HepG2 (cell line): ENCODE measurements around the gene CIAO2B. TPM values are rescaled to one million over a fixed set of nuclear protein-coding genes. Genes with fewer than 3 reads are reported as not detected.

Source experiments
- GABPA ChIP-seq, 2 experiments: IDR thresholded peaks; 2 replicates each; pipeline ENCODE4 v1.6.1; 2011 to 2016; ENCODE audit warnings: low read depth in 2 of 2, low read length in 1 of 2, missing biosample characterization in 1 of 2, missing genetic modification characterization in 1 of 2
- GATAD1 ChIP-seq: IDR thresholded peaks from 2 replicates; pipeline ENCODE4 v1.6.1; 2016; ENCODE audit warnings: missing genetic modification reagents, missing compliant biosample characterization
- KAT8 ChIP-seq: IDR thresholded peaks from 2 replicates; pipeline ENCODE4 v1.6.1; 2016; ENCODE audit warnings: missing genetic modification reagents, missing compliant biosample characterization
- NFE2 ChIP-seq: sonication (generic); formaldehyde crosslinking; IDR thresholded peaks from 2 replicates; pipeline ENCODE4 v1.4.0; 2020; ENCODE audit warnings: missing genetic modification reagents
- PCBP1 ChIP-seq: fragments of 200-400 bp; formaldehyde crosslinking; IDR thresholded peaks from 2 replicates; pipeline ENCODE4 v1.6.1; 2017; ENCODE audit warnings: mild to moderate bottlenecking, low read depth, low read length, borderline replicate concordance
- RAD21 ChIP-seq: fragments of 450-650 bp; formaldehyde crosslinking; IDR thresholded peaks from 2 replicates; pipeline ENCODE4 v1.5.0; 2020; ENCODE audit warnings: mild to moderate bottlenecking
- REPIN1 ChIP-seq: sonication (generic); formaldehyde crosslinking; IDR thresholded peaks from 2 replicates; pipeline ENCODE4 v1.8.0; 2022; ENCODE audit warnings: missing genetic modification reagents, low read depth, mild to moderate bottlenecking, borderline replicate concordance
- SOX5 ChIP-seq: IDR thresholded peaks from 2 replicates; pipeline ENCODE4 v1.6.1; 2016; ENCODE audit warnings: borderline replicate concordance
- SP4 ChIP-seq: sonication (generic); formaldehyde crosslinking; IDR thresholded peaks from 2 replicates; pipeline ENCODE4 v1.8.1; 2023; ENCODE audit warnings: mild to moderate bottlenecking, missing genetic modification reagents
- SRSF9 ChIP-seq: fragments of 200-400 bp; formaldehyde crosslinking; IDR thresholded peaks from 2 replicates; pipeline ENCODE4 v1.6.1; 2018; ENCODE audit warnings: borderline replicate concordance, mild to moderate bottlenecking, low read depth, low read length; ENCODE audit not compliant: insufficient read depth, poor library complexity, severe bottlenecking
- STAG1 ChIP-seq: sonication (generic); formaldehyde crosslinking; IDR thresholded peaks from 2 replicates; pipeline ENCODE4 v1.4.0; 2020; ENCODE audit warnings: missing genetic modification reagents
- TFAP4 ChIP-seq: sonication (generic); IDR thresholded peaks from 2 replicates; pipeline ENCODE4 v1.6.1; 2016; ENCODE audit warnings: low read depth, borderline replicate concordance
- THAP11 ChIP-seq: IDR thresholded peaks from 2 replicates; pipeline ENCODE4 v1.6.1; 2016; ENCODE audit warnings: missing biosample characterization, missing genetic modification reagents
- ZFY ChIP-seq: sonication (generic); formaldehyde crosslinking; IDR thresholded peaks from 2 replicates; pipeline ENCODE4 v1.4.0; 2020; ENCODE audit warnings: missing genetic modification reagents
- ZMYM3 ChIP-seq: sonication (generic); formaldehyde crosslinking; IDR thresholded peaks from 2 replicates; pipeline ENCODE4 v1.5.1; 2020; ENCODE audit warnings: mild to moderate bottlenecking, missing genetic modification reagents
- ZNF282 ChIP-seq: fragments of 450-650 bp; IDR thresholded peaks from 2 replicates; pipeline ENCODE4 v1.6.1; 2018; ENCODE audit not compliant: partially characterized antibody
- ZNF33B ChIP-seq: sonication (generic); formaldehyde crosslinking; IDR thresholded peaks from 2 replicates; pipeline ENCODE4 v1.5.1; 2020; ENCODE audit warnings: mild to moderate bottlenecking, missing genetic modification reagents
- ZNF547 ChIP-seq: sonication (generic); formaldehyde crosslinking; IDR thresholded peaks from 2 replicates; pipeline ENCODE4 v1.5.1; 2020; ENCODE audit warnings: mild to moderate bottlenecking, missing genetic modification reagents
- ZNF557 ChIP-seq: sonication (generic); formaldehyde crosslinking; IDR thresholded peaks from 2 replicates; pipeline ENCODE4 v1.4.0; 2020; ENCODE audit warnings: missing genetic modification reagents
- ZNF629 ChIP-seq: sonication (generic); formaldehyde crosslinking; conservative IDR thresholded peaks from 2 replicates; pipeline ENCODE4 v1.5.0; 2020; ENCODE audit warnings: missing genetic modification reagents
- ZNF678 ChIP-seq: sonication (generic); formaldehyde crosslinking; IDR thresholded peaks from 2 replicates; pipeline ENCODE4 v1.4.0; 2020; ENCODE audit warnings: mild to moderate bottlenecking, missing genetic modification reagents
- ZNF784 ChIP-seq: sonication (generic); formaldehyde crosslinking; IDR thresholded peaks from 2 replicates; pipeline ENCODE4 v1.5.1; 2020; ENCODE audit warnings: missing genetic modification reagents, mild to moderate bottlenecking, borderline replicate concordance
- ZNF883 ChIP-seq: sonication (generic); formaldehyde crosslinking; IDR thresholded peaks from 2 replicates; pipeline ENCODE4 v1.5.1; 2020; ENCODE audit warnings: mild to moderate bottlenecking, missing genetic modification reagents; ENCODE audit errors: not compliant biosample characterization
- ZSCAN9 ChIP-seq: IDR thresholded peaks from 2 replicates; pipeline ENCODE4 v1.6.1; 2016; ENCODE audit warnings: borderline replicate concordance
- polyA plus RNA-seq, 8 experiments: library from polyadenylated mRNA; depleted of rRNA in 3 of 8; stranded (reverse) in 7 of 8; unstranded in 1 of 8; fragments of >200 nt; fragmentation: Illumina TruSeq in 4 of 8; extraction: Trizol in 4 of 8; gene quantifications; 2 replicates each; pipeline versions ENCODE4 v1.2.1 to v1.2.3, GENCODE V29; 2011 to 2016; ENCODE audit warnings: low read depth in 4 of 8, missing spikeins in 1 of 8, mixed read lengths in 1 of 8; ENCODE audit not compliant: insufficient read depth in 1 of 8
- total RNA-seq, 5 experiments: library from RNA; depleted of rRNA; stranded (reverse); fragments of >200 nt; fragmentation: Illumina TruSeq; extraction: Trizol; gene quantifications; 2 replicates each; pipeline ENCODE4 v1.2.3, GENCODE V29; 2016; ENCODE audit warnings: low read depth in 1 of 5
- TF ChIP-seq, protein P1 (sequence below): sonication (generic); formaldehyde crosslinking; IDR thresholded peaks from 2 replicates; pipeline ENCODE4 v1.4.0; 2020; ENCODE audit warnings: missing genetic modification reagents, borderline replicate concordance
- TF ChIP-seq, protein P2 (sequence below): sonication (generic); formaldehyde crosslinking; IDR thresholded peaks from 2 replicates; pipeline ENCODE4 v1.8.0; 2022; ENCODE audit warnings: missing genetic modification reagents, mild to moderate bottlenecking, borderline replicate concordance
- TF ChIP-seq, protein P3 (sequence below): sonication (generic); formaldehyde crosslinking; IDR thresholded peaks from 2 replicates; pipeline ENCODE4 v1.4.0; 2020; ENCODE audit warnings: missing genetic modification reagents

Gene CIAO2B
- total and polyA plus RNA-seq, 2 of the 13 experiments (the other 11 are each of a cell fraction or from before 2014, with no cell fraction given), result 157 to 293 TPM

DNA sequence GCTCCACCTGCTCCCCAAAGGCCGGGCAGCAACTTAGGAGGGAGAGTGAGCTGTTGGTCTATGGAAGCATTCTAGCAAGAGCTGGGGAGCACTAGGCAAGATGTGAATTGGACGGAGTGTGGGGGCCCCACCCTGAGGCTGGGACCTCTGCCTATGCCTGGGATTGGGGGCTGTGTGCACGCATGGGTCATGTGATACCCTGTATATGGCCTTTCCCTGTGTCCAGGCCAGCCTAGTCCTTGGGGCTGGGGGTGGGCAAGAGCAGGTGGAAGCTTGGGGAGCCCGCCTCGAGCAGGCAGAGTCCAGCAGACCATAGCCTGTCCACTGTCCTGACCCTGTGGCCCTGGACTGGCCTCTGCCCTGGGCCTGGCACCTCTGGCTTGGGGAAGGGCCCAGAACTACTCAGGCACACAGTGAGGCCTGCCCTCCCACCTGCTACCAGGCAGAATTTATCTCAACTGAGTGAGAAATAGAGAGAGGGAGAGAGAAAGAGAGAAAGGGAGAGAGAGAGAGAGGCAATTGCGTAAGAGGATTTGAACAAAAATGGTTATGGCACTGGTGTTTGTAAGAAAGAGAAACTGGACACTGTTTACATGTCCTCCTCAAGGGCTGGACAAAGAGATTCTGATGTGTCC, 34.8 kb downstream of the CIAO2B start (continued):
- TF ChIP-seq, protein P1, sequence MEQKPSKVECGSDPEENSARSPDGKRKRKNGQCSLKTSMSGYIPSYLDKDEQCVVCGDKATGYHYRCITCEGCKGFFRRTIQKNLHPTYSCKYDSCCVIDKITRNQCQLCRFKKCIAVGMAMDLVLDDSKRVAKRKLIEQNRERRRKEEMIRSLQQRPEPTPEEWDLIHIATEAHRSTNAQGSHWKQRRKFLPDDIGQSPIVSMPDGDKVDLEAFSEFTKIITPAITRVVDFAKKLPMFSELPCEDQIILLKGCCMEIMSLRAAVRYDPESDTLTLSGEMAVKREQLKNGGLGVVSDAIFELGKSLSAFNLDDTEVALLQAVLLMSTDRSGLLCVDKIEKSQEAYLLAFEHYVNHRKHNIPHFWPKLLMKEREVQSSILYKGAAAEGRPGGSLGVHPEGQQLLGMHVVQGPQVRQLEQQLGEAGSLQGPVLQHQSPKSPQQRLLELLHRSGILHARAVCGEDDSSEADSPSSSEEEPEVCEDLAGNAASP, result 0 out of 2 replicates have a peak, but pooled peaks have one; percentile 15
- no peak for TF ChIP-seq ZMYM3 (CRISPR knock-in tag)
- TF ChIP-seq SP4 (CRISPR knock-in tag), result peak; percentile 42; the same call in 1 of the 2 replicates
- TF ChIP-seq ZFY, result peak; percentile 55
- no peak for TF ChIP-seq STAG1 (CRISPR knock-in tag)
- peak; percentile 59; the same call in 1 of the 2 replicates for TF ChIP-seq KAT8 (CRISPR knock-in tag)
- TF ChIP-seq TFAP4, result no peak
- TF ChIP-seq ZNF547 (CRISPR knock-in tag), result 0 out of 2 replicates have a peak, but pooled peaks have one; percentile 51
- TF ChIP-seq GABPA (IDR thresholded peaks at IDR 0.05; ENCODE audit: low read depth, low read length), result no peak
- TF ChIP-seq GABPA (CRISPR knock-in tag; IDR thresholded peaks at IDR 0.05; ENCODE audit: low read depth), result no peak
- 0 out of 2 replicates have a peak, but pooled peaks have one; percentile 25 for TF ChIP-seq ZNF33B (CRISPR knock-in tag)
- TF ChIP-seq, protein P2, sequence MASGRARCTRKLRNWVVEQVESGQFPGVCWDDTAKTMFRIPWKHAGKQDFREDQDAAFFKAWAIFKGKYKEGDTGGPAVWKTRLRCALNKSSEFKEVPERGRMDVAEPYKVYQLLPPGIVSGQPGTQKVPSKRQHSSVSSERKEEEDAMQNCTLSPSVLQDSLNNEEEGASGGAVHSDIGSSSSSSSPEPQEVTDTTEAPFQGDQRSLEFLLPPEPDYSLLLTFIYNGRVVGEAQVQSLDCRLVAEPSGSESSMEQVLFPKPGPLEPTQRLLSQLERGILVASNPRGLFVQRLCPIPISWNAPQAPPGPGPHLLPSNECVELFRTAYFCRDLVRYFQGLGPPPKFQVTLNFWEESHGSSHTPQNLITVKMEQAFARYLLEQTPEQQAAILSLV, result 0 out of 2 replicates have a peak, but pooled peaks have one; percentile 34
- TF ChIP-seq GATAD1, result no peak
- no peak for TF ChIP-seq PCBP1
- TF ChIP-seq ZNF282, result no peak
- TF ChIP-seq ZNF557 (CRISPR knock-in tag), result no peak
- TF ChIP-seq, protein P3, sequence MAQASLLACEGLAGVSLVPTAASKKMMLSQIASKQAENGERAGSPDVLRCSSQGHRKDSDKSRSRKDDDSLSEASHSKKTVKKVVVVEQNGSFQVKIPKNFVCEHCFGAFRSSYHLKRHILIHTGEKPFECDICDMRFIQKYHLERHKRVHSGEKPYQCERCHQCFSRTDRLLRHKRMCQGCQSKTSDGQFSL (CRISPR knock-in tag), result no peak
- TF ChIP-seq RAD21 (CRISPR knock-in tag), result no peak
- no peak for TF ChIP-seq REPIN1 (CRISPR knock-in tag)
- TF ChIP-seq ZNF629, result no peak
- TF ChIP-seq SOX5 (CRISPR knock-in tag), result peak; percentile 46; the same call in 1 of the 2 replicates
- peak; percentile 14; the same call in 1 of the 2 replicates for TF ChIP-seq THAP11 (CRISPR knock-in tag)
- peak; percentile 62 for TF ChIP-seq ZNF883
- TF ChIP-seq SRSF9, result no peak
- TF ChIP-seq ZSCAN9 (CRISPR knock-in tag), result no peak
- no peak for TF ChIP-seq NFE2 (CRISPR knock-in tag)
- no peak for TF ChIP-seq ZNF678 (CRISPR knock-in tag)
- no peak for TF ChIP-seq ZNF784 (CRISPR knock-in tag)
